Dermis blood vessel endothelial cell (primary cell): Measurements from ENCODE around the gene SHOC1. TPM values are rescaled to one million over a fixed set of nuclear protein-coding genes. Genes with fewer than 3 reads are reported as not detected.
"Not testable (repeated sequence)": the region's sequence is repeated elsewhere in the genome, so short reads cannot be mapped to it uniquely, and the experiment has no call there.

Experiments
- DNase-seq: peaks from one replicate; pipeline ENCODE4 v3.0.0; 2010
- total RNA-seq: library from RNA; depleted of rRNA; stranded (reverse); fragments of >200 nt; gene quantifications from 2 replicates; pipeline ENCODE4 v1.2.3, GENCODE V29; 2014

SHOC1 gene
- not detected in 2 replicates for total RNA-seq

DNA sequence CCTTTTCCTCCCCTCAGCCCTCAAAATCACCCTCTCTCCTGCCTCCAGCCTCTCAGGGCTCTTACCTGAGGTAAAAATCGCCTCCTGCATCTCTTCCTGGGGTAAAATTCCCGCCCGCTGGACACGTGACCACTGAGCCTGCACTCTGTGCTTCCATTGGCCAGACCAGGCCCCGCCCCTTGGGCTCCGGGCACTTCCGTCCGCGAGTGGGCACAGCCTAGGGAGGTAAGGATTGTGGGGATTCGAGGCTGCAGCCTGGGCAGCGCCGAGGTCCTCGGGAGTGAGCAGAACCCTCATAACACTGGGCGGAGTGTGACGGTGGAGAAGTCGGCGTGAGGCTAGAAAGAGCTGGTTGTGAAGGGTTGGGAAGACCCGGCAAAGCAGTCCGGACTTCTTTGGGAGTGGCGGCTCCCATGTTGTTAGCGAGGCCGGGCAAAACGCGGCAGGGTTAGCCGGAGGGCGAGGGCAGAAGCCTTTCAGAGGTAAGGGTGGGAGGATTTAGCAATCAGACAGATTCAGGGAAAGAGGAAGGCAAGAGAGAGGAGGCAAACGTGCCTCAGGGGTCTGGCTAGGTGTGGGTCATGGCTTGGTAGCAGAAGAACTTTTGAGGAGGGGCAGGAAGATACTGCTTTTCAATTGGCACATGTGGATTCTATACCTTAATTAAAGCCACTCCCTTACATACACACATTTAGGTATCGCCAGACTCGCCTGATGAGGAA is at the start of gene SHOC1:
TSS of gene SHOC1 (minus strand) at position 103 of the 722 bp plus-strand sequence. CDS start 3,519 bp downstream, outside the sequence.
- DNase-seq: no peak

DNA sequence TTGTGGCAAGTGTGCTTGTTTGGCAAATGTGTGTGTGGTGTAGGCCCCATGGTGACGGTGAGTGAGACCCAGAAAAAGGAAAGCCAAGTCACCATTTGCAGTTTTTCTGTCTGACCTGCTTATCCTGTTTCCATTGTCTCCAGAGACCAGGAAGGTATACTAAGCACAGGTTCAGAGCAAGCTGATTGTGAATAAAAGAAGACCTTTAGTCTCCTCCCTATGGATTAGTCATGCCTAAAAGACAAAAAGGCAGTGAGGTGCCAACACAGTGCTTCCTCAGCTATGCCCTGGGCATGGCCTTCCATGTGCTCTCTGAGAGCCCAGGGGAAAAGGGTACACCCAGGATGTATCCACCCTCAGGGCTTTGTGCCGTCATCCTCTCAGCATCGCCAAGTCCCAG is 49.2 kb upstream of the SHOC1 start:
- DNase-seq: peak; percentile 72

DNA sequence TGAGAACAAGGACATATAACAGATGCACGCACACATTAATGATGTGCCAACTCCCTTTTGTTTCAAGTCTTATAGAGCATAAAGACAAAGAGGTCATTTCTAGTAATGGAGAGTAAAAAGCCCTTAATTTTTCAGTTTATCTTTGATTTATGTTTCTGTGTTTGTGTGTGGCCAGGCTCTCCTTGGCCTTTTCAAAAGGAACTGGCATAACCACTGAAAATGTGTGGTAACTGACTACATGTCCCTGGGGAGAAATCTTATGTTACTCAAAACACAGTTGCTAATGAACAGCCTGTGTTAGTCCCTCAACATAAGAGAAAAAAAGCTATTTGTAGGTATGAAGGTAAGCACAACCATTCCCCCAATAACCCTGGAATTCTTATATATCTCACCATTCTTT is 47.6 kb upstream of the SHOC1 start:
- DNase-seq: no peak

DNA sequence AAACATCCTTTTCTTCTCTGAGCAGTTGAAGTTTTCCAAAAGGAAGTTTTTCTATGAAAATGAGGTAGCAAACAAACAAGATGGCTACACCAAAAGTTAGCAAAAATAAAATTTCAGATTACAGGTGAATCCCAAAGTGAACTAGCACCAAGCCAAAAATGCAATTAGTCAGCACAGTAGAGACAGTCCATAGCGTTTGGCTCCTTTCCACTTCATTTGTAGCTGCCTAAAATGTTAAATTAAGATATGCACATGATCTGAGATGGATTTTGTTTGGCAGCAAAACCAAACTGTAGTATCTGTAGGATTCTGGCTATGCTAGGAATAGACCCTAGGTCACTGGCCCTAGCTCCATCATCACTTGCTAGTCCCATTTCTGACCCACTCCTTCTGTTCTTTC is 45.7 kb upstream of the SHOC1 start:
- DNase-seq: no peak

DNA sequence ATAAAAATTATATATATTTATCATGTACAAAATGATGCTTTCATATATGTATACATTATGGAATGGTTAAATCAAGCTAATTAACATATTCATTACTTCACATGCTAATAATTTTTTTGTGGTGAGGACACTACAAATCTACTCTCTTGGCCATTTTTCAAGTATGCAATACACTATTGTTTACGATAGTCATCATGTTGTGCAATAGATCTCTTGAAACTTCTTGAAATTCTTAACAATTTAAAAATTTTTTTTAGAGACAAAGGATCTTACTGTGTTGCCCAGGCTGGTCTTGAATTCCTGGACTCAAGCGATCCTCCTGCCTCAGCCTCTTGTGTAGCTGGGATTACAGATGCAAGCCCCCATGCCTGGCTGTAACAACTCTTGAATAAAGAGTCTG is 45.2 kb upstream of the SHOC1 start:
- no peak for DNase-seq

DNA sequence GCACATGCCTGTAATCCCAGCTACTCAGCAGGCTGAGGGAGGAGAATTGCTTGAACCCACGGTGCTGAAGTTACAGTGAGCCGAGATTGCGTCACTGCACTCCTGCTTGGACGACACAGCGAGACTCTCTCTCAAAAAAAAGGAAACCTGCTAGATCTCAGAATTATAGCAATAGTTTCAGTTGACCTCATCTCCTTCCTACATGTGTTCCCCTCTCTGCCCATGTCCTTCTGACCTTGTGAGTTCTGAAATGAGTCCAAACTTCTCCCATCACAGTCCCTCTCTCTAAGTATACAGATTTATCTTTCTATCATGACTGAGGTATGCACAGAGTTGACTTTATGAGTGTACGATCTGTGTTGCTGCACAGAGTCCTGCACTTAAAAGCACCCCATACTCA is 44.6 kb upstream of the SHOC1 start:
- DNase-seq: no peak

DNA sequence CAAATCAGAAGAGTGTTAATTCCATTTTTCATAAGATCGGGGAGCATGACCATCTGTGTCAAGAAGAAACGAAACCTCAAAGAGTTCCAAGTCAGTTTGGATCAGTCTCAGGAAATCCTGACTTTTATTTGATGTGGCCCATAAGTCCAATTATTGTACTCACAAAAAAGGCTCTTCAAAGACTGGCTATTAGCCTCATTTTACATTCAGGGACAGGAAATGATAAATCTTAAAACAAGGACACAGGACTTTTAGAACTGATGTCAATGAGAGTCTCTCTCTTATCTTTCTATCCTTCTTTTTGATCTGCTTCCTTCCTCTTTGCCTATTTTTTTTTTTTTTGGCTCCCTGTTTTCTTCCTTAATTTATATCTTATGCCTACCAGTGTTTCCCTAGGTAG is 43.7 kb upstream of the SHOC1 start:
- DNase-seq: peak; percentile 41

DNA sequence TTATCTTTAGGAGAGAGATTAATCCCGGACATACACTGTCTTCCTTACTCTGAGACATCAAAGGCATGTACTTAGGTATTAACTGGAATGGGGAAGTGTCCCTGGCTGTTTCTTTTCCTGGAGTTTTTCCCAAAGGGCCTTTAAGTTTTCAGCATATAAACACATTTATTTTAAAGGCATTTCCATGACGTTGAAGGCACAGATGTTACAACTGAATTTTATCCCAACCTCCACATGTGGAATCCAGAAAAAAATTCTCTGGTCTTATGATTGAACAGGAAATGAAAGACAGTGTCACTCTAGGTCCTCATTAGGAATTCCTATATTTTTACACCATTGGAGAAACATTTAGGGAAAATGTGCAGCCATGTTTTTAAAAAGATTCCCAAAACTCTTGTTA is 41.6 kb upstream of the SHOC1 start:
- DNase-seq: no peak

DNA sequence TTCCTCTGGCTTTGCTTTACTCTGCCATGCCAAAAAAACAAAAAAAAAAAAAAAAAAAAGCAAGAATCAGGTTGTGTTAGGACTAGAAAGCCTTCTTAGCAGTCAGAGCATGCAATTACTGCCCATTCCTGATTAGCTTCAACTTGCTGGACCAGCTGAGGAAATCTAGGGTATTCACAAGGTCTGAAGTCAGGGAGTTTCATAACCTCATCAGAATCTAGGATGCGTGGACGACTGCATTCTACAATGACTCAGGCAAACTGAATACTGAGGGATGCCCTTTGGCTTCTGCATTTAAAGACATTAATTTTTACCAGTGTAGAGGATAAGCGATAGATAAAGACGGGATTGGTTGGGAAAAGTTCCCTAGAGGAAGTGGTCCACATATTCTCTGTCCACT is 39.2 kb upstream of the SHOC1 start:
- no peak for DNase-seq

DNA sequence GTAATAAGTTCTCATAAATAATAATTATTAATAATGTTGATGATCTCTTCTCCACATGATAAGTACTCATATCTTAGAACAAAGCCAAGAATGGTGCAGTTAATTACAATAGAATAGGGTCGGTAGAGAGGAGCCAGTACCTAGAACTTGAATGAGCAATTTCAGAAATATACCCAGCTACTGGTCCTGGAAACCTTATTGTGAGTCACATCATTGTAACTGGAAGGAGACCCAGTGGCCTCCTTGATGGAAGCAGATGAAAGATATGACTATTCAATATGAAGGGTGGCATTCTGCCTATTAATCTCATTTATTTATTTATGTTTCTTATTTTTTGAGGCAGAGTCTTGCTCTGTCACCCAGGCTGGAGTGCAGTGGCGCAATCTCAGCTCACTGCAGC is 37.7 kb upstream of the SHOC1 start:
- DNase-seq: no peak

DNA sequence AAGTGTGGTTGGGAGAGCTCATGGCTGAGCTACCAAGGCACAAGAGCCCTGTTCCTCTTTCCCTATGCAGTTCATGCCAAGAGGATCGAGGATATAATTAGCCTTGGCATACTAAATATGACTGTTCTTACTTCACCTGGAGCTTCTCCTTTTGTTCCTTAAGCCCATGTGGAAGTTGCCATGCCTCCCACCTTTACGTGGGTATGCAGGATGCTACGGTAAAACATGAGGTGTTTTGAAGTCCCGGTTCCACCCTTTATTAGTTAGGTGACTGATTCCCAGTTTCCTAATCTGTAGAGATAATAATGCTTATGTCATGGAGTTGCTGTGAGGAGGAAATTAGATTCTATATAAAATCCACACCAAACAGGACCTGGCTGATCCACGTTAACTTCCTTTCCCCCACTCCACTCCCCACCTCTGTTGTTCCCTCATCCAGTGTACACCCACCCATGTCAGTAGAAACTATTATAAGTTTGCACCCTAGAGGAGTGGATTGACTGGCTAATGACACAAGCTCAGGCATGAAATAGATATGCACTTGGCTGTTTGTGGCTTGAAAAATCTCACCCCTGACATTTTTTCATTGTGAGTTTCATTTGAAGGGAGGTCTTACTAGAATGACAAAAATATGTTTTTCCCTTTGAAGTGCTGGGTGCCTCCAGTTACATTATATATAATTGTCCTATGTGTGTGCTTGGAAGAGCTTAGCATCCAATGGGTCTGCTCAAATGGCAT is 36.8 kb upstream of the SHOC1 start:
- DNase-seq: no peak

DNA sequence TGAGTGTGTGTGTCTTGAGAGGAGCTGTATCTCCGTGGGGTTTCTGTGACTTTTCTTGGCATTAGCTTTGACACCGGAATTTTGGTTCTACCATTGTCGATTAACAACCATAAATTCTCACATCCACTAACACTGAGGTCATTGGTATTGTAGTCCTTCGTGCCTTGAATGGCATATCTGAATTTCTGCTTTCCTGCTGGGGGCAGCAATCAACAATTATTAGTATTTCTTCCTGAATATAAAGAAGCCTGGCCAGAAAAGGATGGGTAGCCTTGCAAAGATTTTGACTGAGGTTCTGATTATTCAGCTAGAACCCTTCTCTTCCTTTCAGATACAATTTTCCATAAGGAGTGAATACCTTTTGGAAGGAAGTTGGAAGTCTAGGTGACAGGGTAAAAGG is 33.5 kb upstream of the SHOC1 start:
- peak; percentile 65 for DNase-seq

DNA sequence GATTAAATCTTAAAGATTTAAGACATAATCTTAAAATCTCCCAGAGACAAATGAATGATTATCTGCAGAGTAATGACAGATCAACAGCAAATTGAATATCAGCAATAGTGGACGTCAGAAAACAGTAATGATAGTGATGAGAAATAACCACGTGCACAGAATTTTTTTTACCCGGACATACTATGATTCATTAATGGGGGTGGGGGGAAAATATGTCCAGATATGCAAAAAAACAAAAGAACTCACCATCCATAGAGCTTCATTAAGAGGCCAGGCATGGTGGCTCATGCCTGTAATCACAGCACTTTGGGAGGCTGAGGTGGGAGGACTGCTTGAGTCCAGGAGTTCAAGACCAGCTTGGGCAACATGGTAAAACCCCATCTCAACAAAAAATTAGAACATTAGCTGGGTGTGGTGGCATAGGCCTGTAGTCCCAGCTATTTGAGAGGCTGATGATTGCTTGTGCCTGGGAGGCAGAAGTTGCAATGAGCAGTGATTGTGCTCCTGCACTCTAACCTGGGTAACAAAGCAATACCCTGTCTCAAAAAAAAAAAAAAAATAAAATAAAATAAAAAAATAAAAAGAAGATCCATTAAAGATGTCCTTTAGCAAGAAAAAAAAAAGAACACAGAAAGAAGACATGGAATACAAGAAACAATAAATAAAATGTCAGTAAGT is 30.9 kb upstream of the SHOC1 start:
- DNase-seq: peak; percentile 60

DNA sequence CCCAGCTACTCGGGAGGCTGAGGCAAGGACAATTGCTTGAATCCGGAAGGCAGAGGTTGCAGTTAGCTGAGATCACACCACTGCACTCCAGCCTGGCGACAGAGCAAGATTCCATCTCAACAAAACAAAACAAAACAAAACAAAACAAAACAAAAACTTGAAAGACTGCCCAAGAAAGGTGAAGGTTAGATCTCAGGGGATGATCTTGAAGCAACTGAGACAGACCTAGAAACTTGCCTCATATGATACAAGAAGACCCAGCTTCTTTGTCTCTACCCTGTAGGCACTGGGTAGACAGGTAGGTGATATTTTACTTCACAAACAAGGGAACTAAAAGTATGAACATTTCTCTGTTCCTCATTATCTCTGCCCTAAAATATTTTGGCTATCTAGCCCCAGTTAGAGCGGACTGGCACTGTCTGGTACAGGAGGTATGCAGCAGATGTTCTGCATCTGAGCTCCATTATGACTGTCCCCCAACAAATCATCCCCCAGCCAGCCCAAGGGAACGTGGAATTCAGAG is 26.3 kb upstream of the SHOC1 start:
- DNase-seq: no peak

DNA sequence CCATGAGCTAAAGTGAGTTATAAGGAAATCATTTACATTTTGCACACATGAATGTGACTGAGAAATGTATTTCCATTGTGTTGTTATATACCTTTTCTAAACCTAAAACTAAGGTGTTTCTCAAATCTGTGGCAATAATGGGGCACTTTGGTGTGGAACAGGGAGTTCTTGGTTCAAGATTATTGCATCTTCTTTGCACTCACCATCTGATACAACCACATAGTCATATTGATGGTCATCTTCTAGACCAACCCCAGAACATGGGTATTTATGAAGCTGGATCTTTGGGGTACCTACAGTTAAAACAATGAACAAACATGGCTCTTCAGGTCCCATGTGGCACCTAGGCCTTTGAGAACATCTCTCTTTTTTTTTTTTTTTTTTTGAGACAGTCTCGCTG is 24.6 kb upstream of the SHOC1 start:
- DNase-seq: no peak

DNA sequence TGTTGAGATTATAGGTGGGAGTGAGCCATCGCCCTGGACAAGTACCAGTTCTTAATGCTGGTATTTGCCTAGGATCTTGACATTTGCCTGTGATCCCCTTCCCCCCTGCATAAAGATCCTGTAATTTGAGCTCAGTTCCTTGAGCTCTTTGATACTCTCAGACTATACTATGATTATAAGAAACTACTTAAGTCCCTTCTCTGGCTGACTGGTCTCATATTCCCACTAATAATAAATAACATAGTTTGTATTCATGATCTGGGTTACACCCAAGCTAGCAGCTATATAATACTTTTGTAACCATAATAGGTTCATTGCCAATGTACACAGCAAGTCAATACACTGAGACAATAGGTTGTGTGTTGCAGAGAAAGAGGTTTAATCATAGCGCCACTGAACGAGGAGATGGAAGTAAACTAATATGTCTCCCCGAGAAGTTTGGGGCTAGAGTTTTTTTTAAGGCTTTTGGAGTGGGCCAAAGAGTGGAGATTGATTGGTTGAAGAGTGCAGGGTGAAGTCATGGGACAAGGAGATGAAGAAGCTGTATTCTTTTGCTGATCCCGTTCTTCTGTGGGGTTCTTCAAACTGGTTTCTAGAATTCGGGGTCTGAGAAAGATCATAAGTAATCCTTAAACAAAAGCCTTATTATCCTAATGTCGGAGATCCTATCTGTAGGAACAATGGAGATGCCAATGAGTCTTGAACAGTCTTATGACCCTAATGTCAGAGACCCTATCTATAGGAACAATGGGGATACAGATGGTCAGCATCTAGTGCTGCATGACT is 20.7 kb upstream of the SHOC1 start:
- no peak for DNase-seq

DNA sequence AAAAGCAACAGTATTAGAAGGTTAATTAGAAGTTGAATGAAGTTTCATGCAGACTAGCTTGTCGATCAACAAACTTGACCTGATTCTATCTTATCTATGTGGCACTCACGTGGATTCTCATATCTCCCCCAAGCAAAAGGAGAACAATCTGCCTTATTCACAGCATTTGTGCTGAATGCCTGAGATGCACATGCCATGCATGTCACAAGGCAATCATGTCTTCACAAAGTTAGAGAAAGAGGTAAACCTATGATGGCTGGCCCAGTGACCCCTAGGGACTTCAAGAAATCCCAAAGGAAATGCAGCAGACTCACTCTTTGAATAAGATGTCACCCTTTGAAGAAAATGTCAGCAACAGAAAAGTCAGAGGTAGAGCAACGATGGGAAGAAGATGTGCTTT is 17.6 kb upstream of the SHOC1 start:
- no peak for DNase-seq

DNA sequence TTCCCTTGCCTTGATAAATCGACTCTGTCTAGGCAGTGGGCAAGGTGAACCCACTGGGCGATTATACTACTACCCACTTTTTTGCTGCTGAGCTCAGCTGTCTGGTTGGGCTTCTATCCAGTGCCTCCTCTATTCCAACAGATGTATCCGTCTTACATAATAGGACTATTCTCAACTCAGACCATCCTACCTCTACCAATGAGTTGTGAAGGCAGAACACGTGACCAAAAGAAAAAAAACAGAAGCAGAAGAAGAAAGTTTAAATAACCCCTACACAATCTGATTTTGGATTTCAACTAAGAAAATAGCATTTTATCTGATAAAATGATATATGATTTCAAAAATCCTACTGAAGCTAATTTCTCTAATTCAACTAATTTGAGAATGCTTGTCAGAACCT is 16.2 kb upstream of the SHOC1 start:
- no peak for DNase-seq

DNA sequence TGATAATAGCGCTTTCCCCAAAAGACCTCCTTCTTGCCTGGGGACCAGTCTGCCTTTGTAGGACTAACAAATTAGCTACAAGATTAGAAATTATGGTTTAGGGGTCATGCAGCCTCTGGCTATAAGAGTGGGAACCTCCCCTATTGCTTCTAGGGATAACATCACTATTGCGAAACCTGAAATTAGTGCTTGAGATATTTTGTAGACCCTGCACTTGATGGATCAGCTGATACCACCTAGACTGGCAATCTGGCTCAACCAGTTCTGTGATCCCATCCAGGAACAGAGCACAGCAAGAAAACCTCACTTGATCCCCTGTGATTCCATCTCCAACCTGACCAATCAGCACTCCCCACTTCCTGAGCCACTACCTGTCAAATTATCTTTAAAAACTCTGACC is 15.7 kb upstream of the SHOC1 start:
- DNase-seq: not testable (repeated sequence)

DNA sequence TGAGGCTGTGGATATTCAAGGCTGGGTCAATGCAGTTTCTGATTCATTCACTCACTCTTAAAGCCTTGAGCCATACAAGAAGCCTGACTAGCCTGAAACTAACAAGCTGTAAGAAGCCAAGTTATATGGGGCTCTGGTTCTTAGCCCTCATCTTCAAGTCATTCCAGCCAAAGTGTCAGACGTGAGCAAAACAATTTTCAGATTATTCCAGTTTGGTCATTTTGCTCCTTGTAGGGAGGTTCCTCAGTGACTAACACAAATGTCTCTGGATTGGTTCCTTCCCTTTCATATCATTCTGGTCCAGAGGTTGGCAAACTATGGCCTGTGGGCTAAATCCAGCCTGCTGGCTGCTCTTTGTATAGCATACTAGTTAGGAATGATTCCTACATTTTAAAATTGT is 12.5 kb upstream of the SHOC1 start:
- DNase-seq: no peak

DNA sequence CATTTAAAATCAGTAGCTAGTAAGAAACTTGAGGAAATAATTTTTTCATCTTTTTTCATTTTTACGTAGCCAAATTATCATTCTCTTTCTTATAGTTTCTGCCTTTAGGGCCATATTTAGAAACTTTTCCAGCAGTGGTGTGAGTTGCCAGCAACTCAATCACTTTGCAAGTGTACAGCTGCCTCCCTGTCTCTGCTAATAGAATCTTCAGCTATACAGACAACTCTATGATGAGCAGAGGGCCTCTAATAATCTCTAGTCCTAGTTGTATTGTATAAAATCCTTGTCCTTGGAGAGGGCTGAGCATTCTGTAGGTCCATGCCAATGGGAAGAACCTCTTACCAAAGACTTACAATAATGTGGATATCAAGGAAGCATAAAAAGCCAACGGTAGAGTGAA is 11.5 kb upstream of the SHOC1 start:
- no peak for DNase-seq

DNA sequence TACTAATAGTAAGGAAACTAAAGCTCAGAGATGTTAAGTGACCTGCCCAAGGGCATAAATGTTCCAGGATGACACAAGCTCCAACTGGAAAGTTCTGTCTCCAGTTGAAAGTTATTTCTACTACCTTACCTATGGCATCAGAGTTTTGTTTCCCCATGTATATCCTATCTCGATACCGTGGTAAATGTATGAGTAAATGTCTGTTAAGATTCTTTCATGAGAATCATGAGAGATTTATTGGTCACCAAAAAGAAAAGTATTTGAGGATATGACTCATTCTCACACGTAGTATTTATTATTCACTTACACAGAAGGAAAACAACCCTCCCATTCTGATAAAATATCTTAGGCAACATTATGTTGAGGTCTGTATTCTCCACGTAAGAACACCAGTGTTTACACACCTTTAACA is 11.1 kb upstream of the SHOC1 start:
- DNase-seq: peak; percentile 77

DNA sequence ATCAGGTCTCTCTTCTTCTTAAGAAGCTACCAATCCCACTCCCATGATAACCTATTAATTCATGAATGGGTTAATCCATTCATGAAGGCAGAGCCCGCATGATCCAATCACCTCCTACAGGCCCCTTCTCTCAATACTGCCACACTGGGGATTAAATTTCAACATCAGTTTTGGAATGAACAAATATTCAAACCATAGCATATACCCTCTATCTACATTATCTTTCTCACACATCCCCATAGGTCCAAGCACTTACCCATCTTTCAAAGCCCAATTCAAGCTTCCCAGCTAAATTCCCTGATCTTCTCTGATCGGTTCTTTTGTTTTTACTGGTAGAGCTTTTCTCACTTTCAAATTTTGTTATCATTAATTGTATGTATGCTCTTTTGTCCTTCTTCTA is 10.5 kb upstream of the SHOC1 start:
- no peak for DNase-seq
